Esophagus squamous epithelium (tissue), 5 donors: ENCODE measurements around the gene PIAS3. TPM values are rescaled to one million over a fixed set of nuclear protein-coding genes. Genes with fewer than 3 reads are reported as not detected.

Source experiments
- DNase-seq: peaks from one replicate; lab custom pipeline; 2025; lab: John Stamatoyannopoulos, UW
- H3K27ac ChIP-seq, 4 donors: fragments of 200-600 bp; sonication (generic); one replicate each; pipeline ENCODE4 v1.5.1; 2016 to 2019; ENCODE audit warnings: mild to moderate bottlenecking in 1 of 4
- H3K27me3 ChIP-seq, 4 donors: fragments of 200-600 bp; sonication (generic); 1 replicate in 3 of 4; 2 replicates in 1 of 4; pipeline versions ENCODE4 v1.5.1 to v1.6.0; 2017 to 2021; ENCODE audit warnings: antibody characterized with exemption in 1 of 4
- H3K36me3 ChIP-seq, 3 donors: fragments of 200-600 bp; sonication (generic); one replicate each; pipeline ENCODE4 v1.5.1; 2016 to 2019
- H3K4me1 ChIP-seq, 3 donors: fragments of 200-600 bp; sonication (generic); one replicate each; pipeline ENCODE4 v1.5.1; 2017 to 2019
- H3K4me3 ChIP-seq, 4 donors: fragments of 200-600 bp; sonication (generic); 1 replicate in 3 of 4; 2 replicates in 1 of 4; pipeline ENCODE4 v1.5.1; 2016 to 2019; ENCODE audit warnings: mild to moderate bottlenecking in 2 of 4, moderate library complexity in 1 of 4
- H3K9me3 ChIP-seq, 3 donors: fragments of 200-600 bp; sonication (generic); one replicate each; pipeline ENCODE4 v1.5.1; 2016 to 2019
- CTCF ChIP-seq, 6 experiments: fragments of 450-650 bp in 4 of 6; fragments of 200-600 bp in 2 of 6; sonication (generic) in 2 of 6; IDR thresholded peaks; one replicate each; pipeline ENCODE4 v1.5.1; 2016 to 2019; ENCODE audit warnings: antibody characterized with exemption in 6 of 6, mild to moderate bottlenecking in 4 of 6, moderate library complexity in 4 of 6
- POLR2A ChIP-seq, 4 donors: fragments of 450-650 bp; IDR thresholded peaks; one replicate each; pipeline ENCODE4 v1.6.1; 2017; ENCODE audit warnings: antibody characterized with exemption in 4 of 4, mild to moderate bottlenecking in 4 of 4, moderate library complexity in 3 of 4
- WGBS, 2 donors: methylation state at CpG; one replicate each; pipeline ENCODE4 v1.1.5; 2018; 5-methylcytosine and 5-hydroxymethylcytosine counted together
- intact Hi-C: fragments of 100-400 bp; cut with DNase I; formaldehyde crosslinking; loops from one replicate; pipeline ENCODE4 v1.15.0; 2022
- total RNA-seq, 4 donors: library from RNA; depleted of rRNA; stranded (reverse); fragments of >200 nt; gene quantifications; one replicate each; pipeline ENCODE4 v1.1.0, GENCODE V29; 2016
- donor health status: DM: yes; HTN: yes; CAD: no.

The PIAS3 gene
- total RNA-seq, 4 donors from 2014 or later: 20.9 to 51.8 (median 38.2) TPM

GRCh38 chr1:145855426-145855948 lies 3.4 kb downstream of the PIAS3 start:
- no peak for DNase-seq
- Histone ChIP-seq H3K36me3 (peaks cover 31 to 69% (median 51%) of the 10 kb centered on the region in 3 donors), H3K4me3 (no peak overlapping the region), H3K9me3 (no peaks in the 10 kb centered on the region), H3K4me1 (peaks cover 14 to 23% (median 18%) of the 10 kb centered on the region in 3 donors), H3K27ac (no peak overlapping the region), H3K27me3 (no peaks in the 10 kb centered on the region)
- TF ChIP-seq CTCF (IDR thresholded peaks at IDR 0.05) (no peak), POLR2A (IDR thresholded peaks at IDR 0.05) (no peak)
- WGBS, 2 donors: 82 to 92% methylated on average over 6 to 7 of the region's 7 CpGs
- intact Hi-C loops: no loop called here

- 66 to 78% methylated on average over 5 to 11 of the region's 15 CpGs for WGBS, 2 donors
- Histone ChIP-seq H3K27ac (peak overlapping the region in 1 of 4 donors; percentile 3), H3K36me3 (peaks cover 18 to 74% (median 42%) of the 10 kb centered on the region in 3 donors), H3K4me1 (peaks cover 10 to 20% (median 16%) of the 10 kb centered on the region in 3 donors), H3K9me3 (no peaks in the 10 kb centered on the region), H3K4me3 (no peak overlapping the region), H3K27me3 (no peaks in the 10 kb centered on the region)
- DNase-seq: no peak
- TF ChIP-seq CTCF (IDR thresholded peaks at IDR 0.05) (peak in 1 of 6 experiments; percentile 34), POLR2A (IDR thresholded peaks at IDR 0.05) (no peak)
- intact Hi-C loops: loop anchor here (5.0 kb wide), 2 partner anchors 163 to 173 kb away; partner anchors contain the start of gene HJV
Measured at GRCh38 chr1:145849356-145850160, 9.3 kb downstream of the PIAS3 start.

GRCh38 chr1:145847827-145848226 lies 11.1 kb downstream of the PIAS3 start:
- Histone ChIP-seq H3K9me3 (no peaks in the 10 kb centered on the region), H3K4me1 (peaks cover 10 to 22% (median 16%) of the 10 kb centered on the region in 3 donors), H3K36me3 (peaks cover 18 to 65% (median 27%) of the 10 kb centered on the region in 3 donors), H3K27me3 (no peaks in the 10 kb centered on the region), H3K27ac (no peak overlapping the region), H3K4me3 (no peak overlapping the region)
- 70 to 87% methylated on average over 2 to 3 of the region's 3 CpGs for WGBS, 2 donors
- intact Hi-C loops: loop anchor here (5.0 kb wide), 1 partner anchor 164 kb away; no protein-coding TSS in a partner anchor
- TF ChIP-seq POLR2A (IDR thresholded peaks at IDR 0.05) (no peak), CTCF (IDR thresholded peaks at IDR 0.05) (no peak)
- no peak for DNase-seq

GRCh38 chr1:145846201-145846612 lies 12.7 kb downstream of the PIAS3 start:
- WGBS, 2 donors: 71% methylated on average over 2 of the region's 3 CpGs; no CpG with 5 or more reads in 1 of the 2 donors
- DNase-seq: no peak
- no peaks in the 10 kb centered on the region for H3K27me3 ChIP-seq
- H3K36me3 ChIP-seq: peaks cover 18 to 65% (median 26%) of the 10 kb centered on the region in 3 donors
- peak overlapping the region; percentile 49 to 74 (median 60) for H3K4me3 ChIP-seq
- peak in 5 of 6 experiments; percentile 51 to 77 (median 63) for TF ChIP-seq CTCF (IDR thresholded peaks at IDR 0.05)
- no peak for TF ChIP-seq POLR2A (IDR thresholded peaks at IDR 0.05)
- peak overlapping the region; percentile 72 to 87 (median 78) for H3K27ac ChIP-seq
- no peaks in the 10 kb centered on the region for H3K9me3 ChIP-seq
- H3K4me1 ChIP-seq: peaks cover 10 to 22% (median 16%) of the 10 kb centered on the region in 3 donors
- intact Hi-C loops: loop anchor here (5.0 kb wide), 1 partner anchor 166 kb away; no protein-coding TSS in a partner anchor
